ENCODE results near the gene PXMP4.

The PXMP4 gene

GRCh38 chr20:33725607-33726264 is 5.6 kb upstream of the PXMP4 start:
- ATAC-seq: no peak
- Mint-ChIP-seq H3K27me3 (no peaks in the 10 kb centered on the region), H3K9me3 (no peaks in the 10 kb centered on the region), H3K36me3 (ENCODE audit: low read depth) (no peaks in the 10 kb centered on the region), H3K4me3 (no peak overlapping the region), H3K4me1 (peaks cover 4% of the 10 kb centered on the region), H3K27ac (no peak overlapping the region)
- DNase-seq: no peak

GRCh38 chr20:33724439-33725094 is 4.5 kb upstream of the PXMP4 start:
- H3K36me3 Mint-ChIP-seq (ENCODE audit: low read depth): peaks cover 2% of the 10 kb centered on the region
- H3K4me3 Mint-ChIP-seq: no peak overlapping the region
- no peak for ATAC-seq
- H3K27ac Mint-ChIP-seq: no peak overlapping the region
- H3K9me3 Mint-ChIP-seq: peaks cover 4% of the 10 kb centered on the region
- DNase-seq: no peak
- H3K27me3 Mint-ChIP-seq: no peaks in the 10 kb centered on the region
- peaks cover 13% of the 10 kb centered on the region for H3K4me1 Mint-ChIP-seq

- Mint-ChIP-seq H3K27ac (no peak overlapping the region), H3K27me3 (no peaks in the 10 kb centered on the region)
- no peak for ATAC-seq
Observed at GRCh38 chr20:33721391-33722140, 1.5 kb upstream of the PXMP4 start.

GRCh38 chr20:33719277-33719988 is 677 bp downstream of the PXMP4 start:
- peaks cover 24% of the 10 kb centered on the region for H3K4me1 Mint-ChIP-seq
- peak overlapping the region; percentile 78 for H3K4me3 Mint-ChIP-seq
- H3K27me3 Mint-ChIP-seq: no peaks in the 10 kb centered on the region
- H3K27ac Mint-ChIP-seq: peak overlapping the region; percentile 83
- peaks cover 2% of the 10 kb centered on the region for H3K36me3 Mint-ChIP-seq (ENCODE audit: low read depth)
- no peak for ATAC-seq
- peaks cover 4% of the 10 kb centered on the region for H3K9me3 Mint-ChIP-seq
- no peak for DNase-seq

More at GRCh38 chr20:33721391-33722140, 1.5 kb upstream of the PXMP4 start:
- peaks cover 4% of the 10 kb centered on the region for H3K9me3 Mint-ChIP-seq
- peaks cover 2% of the 10 kb centered on the region for H3K36me3 Mint-ChIP-seq (ENCODE audit: low read depth)
- no peak overlapping the region for H3K4me3 Mint-ChIP-seq
- H3K4me1 Mint-ChIP-seq: peaks cover 24% of the 10 kb centered on the region
- DNase-seq: no peak

GRCh38 chr20:33716498-33716897 is 3.6 kb downstream of the PXMP4 start:
- ATAC-seq (no peak), DNase-seq (no peak)
- Mint-ChIP-seq H3K4me1 (peaks cover 24% of the 10 kb centered on the region), H3K9me3 (peaks cover 4% of the 10 kb centered on the region), H3K27me3 (no peaks in the 10 kb centered on the region), H3K36me3 (ENCODE audit: low read depth) (peaks cover 10% of the 10 kb centered on the region), H3K27ac (no peak overlapping the region), H3K4me3 (no peak overlapping the region)

- ATAC-seq (no peak), DNase-seq (no peak)
- no peak overlapping the region for H3K27ac Mint-ChIP-seq
- peaks cover 13% of the 10 kb centered on the region for H3K36me3 Mint-ChIP-seq (ENCODE audit: low read depth)
- no peaks in the 10 kb centered on the region for H3K27me3 Mint-ChIP-seq
- H3K4me3 Mint-ChIP-seq: no peak overlapping the region
- no peaks in the 10 kb centered on the region for H3K9me3 Mint-ChIP-seq
- peaks cover 20% of the 10 kb centered on the region for H3K4me1 Mint-ChIP-seq
Observed at GRCh38 chr20:33713865-33714367, 6.2 kb downstream of the PXMP4 start.

GRCh38 chr20:33711446-33711738 is 8.7 kb downstream of the PXMP4 start:
- DNase-seq: no peak
- peaks cover 16% of the 10 kb centered on the region for H3K4me1 Mint-ChIP-seq
- no peaks in the 10 kb centered on the region for H3K27me3 Mint-ChIP-seq
- ATAC-seq: no peak
- peaks cover 13% of the 10 kb centered on the region for H3K36me3 Mint-ChIP-seq (ENCODE audit: low read depth)
- H3K4me3 Mint-ChIP-seq: no peak overlapping the region
- H3K27ac Mint-ChIP-seq: no peak overlapping the region
- no peaks in the 10 kb centered on the region for H3K9me3 Mint-ChIP-seq

GRCh38 chr20:33710681-33711445 is 9.2 kb downstream of the PXMP4 start:
- Mint-ChIP-seq H3K27ac (no peak overlapping the region), H3K4me3 (no peak overlapping the region), H3K27me3 (no peaks in the 10 kb centered on the region)

GRCh38 chr20:33709905-33710541 is 10.1 kb downstream of the PXMP4 start:
- no peak for DNase-seq
- Mint-ChIP-seq H3K27me3 (no peaks in the 10 kb centered on the region), H3K4me3 (no peak overlapping the region), H3K36me3 (ENCODE audit: low read depth) (peaks cover 13% of the 10 kb centered on the region), H3K9me3 (no peaks in the 10 kb centered on the region), H3K27ac (no peak overlapping the region), H3K4me1 (peaks cover 16% of the 10 kb centered on the region)
- peak; percentile 26 for ATAC-seq

More at GRCh38 chr20:33710681-33711445, 9.2 kb downstream of the PXMP4 start:
- Mint-ChIP-seq H3K36me3 (ENCODE audit: low read depth) (peaks cover 13% of the 10 kb centered on the region), H3K9me3 (no peaks in the 10 kb centered on the region), H3K4me1 (peaks cover 16% of the 10 kb centered on the region)
- no peak for ATAC-seq
- no peak for DNase-seq

GRCh38 chr20:33709398-33709797 is 10.7 kb downstream of the PXMP4 start:
- peak overlapping the region; percentile 59 for H3K27ac Mint-ChIP-seq
- H3K9me3 Mint-ChIP-seq: no peaks in the 10 kb centered on the region
- no peaks in the 10 kb centered on the region for H3K27me3 Mint-ChIP-seq
- peaks cover 16% of the 10 kb centered on the region for H3K4me1 Mint-ChIP-seq
- ATAC-seq (peak; percentile 84), DNase-seq (no peak)
- no peak overlapping the region for H3K4me3 Mint-ChIP-seq
- peaks cover 13% of the 10 kb centered on the region for H3K36me3 Mint-ChIP-seq (ENCODE audit: low read depth)

GRCh38 chr20:33707668-33708067 is 12.4 kb downstream of the PXMP4 start:
- Mint-ChIP-seq H3K4me3 (no peak overlapping the region), H3K36me3 (ENCODE audit: low read depth) (peaks cover 5% of the 10 kb centered on the region), H3K27ac (no peak overlapping the region), H3K27me3 (no peaks in the 10 kb centered on the region), H3K9me3 (no peaks in the 10 kb centered on the region), H3K4me1 (peaks cover 16% of the 10 kb centered on the region)
- no peak for DNase-seq
- no peak for ATAC-seq

GRCh38 chr20:33704197-33704924 is 15.7 kb downstream of the PXMP4 start:
- H3K4me3 Mint-ChIP-seq: no peak overlapping the region
- no peaks in the 10 kb centered on the region for H3K9me3 Mint-ChIP-seq
- DNase-seq (no peak), ATAC-seq (no peak)
- H3K4me1 Mint-ChIP-seq: peaks cover 5% of the 10 kb centered on the region
- no peaks in the 10 kb centered on the region for H3K36me3 Mint-ChIP-seq (ENCODE audit: low read depth)
- H3K27me3 Mint-ChIP-seq: no peaks in the 10 kb centered on the region
- no peak overlapping the region for H3K27ac Mint-ChIP-seq

- no peak overlapping the region for H3K4me3 Mint-ChIP-seq
- no peak for DNase-seq
- H3K36me3 Mint-ChIP-seq (ENCODE audit: low read depth): no peaks in the 10 kb centered on the region
- H3K27ac Mint-ChIP-seq: no peak overlapping the region
- H3K9me3 Mint-ChIP-seq: no peaks in the 10 kb centered on the region
- ATAC-seq: no peak
- H3K4me1 Mint-ChIP-seq: no peaks in the 10 kb centered on the region
- H3K27me3 Mint-ChIP-seq: no peaks in the 10 kb centered on the region
Observed at GRCh38 chr20:33703498-33704137, 16.5 kb downstream of the PXMP4 start.
